Activated effector memory CD4-positive, alpha-beta T cell treated with Interleukin-2 at 50 U/mL for 16 hours (primary cell): ENCODE measurements around the gene OTULIN.

Experiments used
- DNase-seq: peaks from one replicate; pipeline ENCODE4 v3.0.0-alpha.2; 2020

OTULIN gene

GRCh38 chr5:14744296-14745187 is 80.0 kb downstream of the OTULIN start:
- DNase-seq: no peak

GRCh38 chr5:14745188-14745563 is 80.7 kb downstream of the OTULIN start:
- DNase-seq: no peak

GRCh38 chr5:14745753-14746152 is 81.2 kb downstream of the OTULIN start:
- no peak for DNase-seq

GRCh38 chr5:14748180-14748900 is 83.8 kb downstream of the OTULIN start:
- DNase-seq: no peak
